IMR-90 (cell line): ENCODE results near the gene SPAG9. TPM values are rescaled to one million over a fixed set of nuclear protein-coding genes. Genes with fewer than 3 reads are reported as not detected.

Experiments
- ATAC-seq: fragments of 200-7000 bp; cut with Tn5 transposase; 2 replicates; pipeline ENCODE4 v1.9.1; 2020; ENCODE audit warnings: low read depth, mild to moderate bottlenecking, moderate library complexity
- BruUV-seq: library from RNA; stranded (reverse); fragments of 400-500 nt; replicated peaks from 2 replicates; lab custom pipeline; 2021; lab: Mats Ljungman, UMichigan
- CTCF ChIA-PET: fragments of 300-600 bp; formaldehyde crosslinking; extraction: SDS; loops from one replicate; lab custom pipeline; 2021; ENCODE audit warnings: antibody characterized with exemption; lab: Yijun Ruan, JAX
- POLR2A ChIA-PET: fragments of 300-600 bp; sonication (Branson Sonifier 250); formaldehyde crosslinking; loops from one replicate; lab custom pipeline; 2022; ENCODE audit warnings: antibody characterized with exemption; ENCODE audit not compliant: unreplicated experiment; lab: Charles Lee
- DNase-seq: peaks from one replicate; pipeline ENCODE4 v3.0.0; 2013
- H2AFZ ChIP-seq: replicated peaks from 2 replicates; pipeline ENCODE3; 2013; ENCODE audit warnings: low read length, mild to moderate bottlenecking; ENCODE audit not compliant: poor library complexity
- H2AK5ac ChIP-seq: 2 replicates; pipeline ENCODE4 v1.6.1; 2013; ENCODE audit warnings: low read depth, low read length, inconsistent platforms
- H2AK9ac ChIP-seq: replicated peaks from 2 replicates; pipeline ENCODE3; 2013; ENCODE audit warnings: mild to moderate bottlenecking, low read depth, low read length, moderate library complexity; ENCODE audit not compliant: poor library complexity
- H2BK120ac ChIP-seq: 2 replicates; pipeline ENCODE4 v1.6.1; 2013; ENCODE audit warnings: low read depth, low read length, inconsistent platforms
- H2BK15ac ChIP-seq: 3 replicates; pipeline ENCODE4 v1.6.1; 2013; ENCODE audit warnings: low read depth, low read length, inconsistent platforms
- H2BK20ac ChIP-seq: 2 replicates; pipeline ENCODE4 v1.6.1; 2013; ENCODE audit warnings: low read depth, mild to moderate bottlenecking, inconsistent platforms, low read length, moderate library complexity
- H2BK5ac ChIP-seq: 2 replicates; pipeline ENCODE4 v1.6.1; 2013; ENCODE audit warnings: mild to moderate bottlenecking, low read depth, low read length, inconsistent platforms; ENCODE audit not compliant: poor library complexity, severe bottlenecking
- H3K14ac ChIP-seq: replicated peaks from 2 replicates; pipeline ENCODE4 v1.6.1; 2013; ENCODE audit warnings: low read depth, low read length, inconsistent platforms
- H3K18ac ChIP-seq: 2 replicates; pipeline ENCODE4 v1.6.1; 2013; ENCODE audit warnings: low read depth, low read length, control low read depth
- H3K23ac ChIP-seq: 2 replicates; pipeline ENCODE4 v1.6.1; 2013; ENCODE audit warnings: low read depth, low read length, inconsistent platforms
- H3K27ac ChIP-seq: 2 replicates; pipeline ENCODE4 v1.5.1; 2013; ENCODE audit warnings: mild to moderate bottlenecking, control low read depth, low read length; ENCODE audit not compliant: insufficient read depth
- H3K27me3 ChIP-seq: 2 replicates; pipeline ENCODE4 v1.6.1; 2013; ENCODE audit warnings: low read length; ENCODE audit not compliant: control insufficient read depth, insufficient read depth
- H3K36me3 ChIP-seq: 2 replicates; pipeline ENCODE4 v1.6.1; 2013; ENCODE audit warnings: low read length, mixed read lengths; ENCODE audit not compliant: control insufficient read depth, insufficient read depth
- H3K4ac ChIP-seq: 2 replicates; pipeline ENCODE4 v1.6.1; 2013; ENCODE audit warnings: low read depth, low read length, inconsistent platforms
- H3K4me1 ChIP-seq: 2 replicates; pipeline ENCODE4 v1.6.1; 2013; ENCODE audit warnings: low read length, mixed read lengths; ENCODE audit not compliant: control insufficient read depth, insufficient read depth
- H3K4me2 ChIP-seq: 2 replicates; pipeline ENCODE4 v1.6.1; 2013; ENCODE audit warnings: low read depth, mild to moderate bottlenecking, control low read depth, low read length, moderate library complexity
- H3K4me3 ChIP-seq: 2 replicates; pipeline ENCODE4 v1.5.1; 2013; ENCODE audit warnings: low read depth, mild to moderate bottlenecking, control low read depth, low read length, moderate library complexity; ENCODE audit not compliant: insufficient read depth
- H3K56ac ChIP-seq: 2 replicates; pipeline ENCODE4 v1.6.1; 2013; ENCODE audit warnings: low read length, inconsistent platforms; ENCODE audit not compliant: insufficient read depth; ENCODE audit errors: extremely low read depth
- H3K79me1 ChIP-seq, 2 experiments: 2 replicates each; pipeline ENCODE4 v1.6.1; 2013; ENCODE audit warnings: low read length in 2 of 2, inconsistent platforms in 1 of 2, low read depth in 1 of 2
- H3K9ac ChIP-seq: 2 replicates; pipeline ENCODE4 v1.6.1; 2013; ENCODE audit warnings: low read depth, low read length, control low read depth
- H3K9me1 ChIP-seq: 2 replicates; pipeline ENCODE4 v1.6.1; 2013; ENCODE audit warnings: low read length, inconsistent platforms; ENCODE audit not compliant: insufficient read depth
- H3K9me3 ChIP-seq: 2 replicates; pipeline ENCODE4 v1.6.1; 2013; ENCODE audit warnings: low read length; ENCODE audit not compliant: control insufficient read depth, insufficient read depth
- H4K20me1 ChIP-seq: 2 replicates; pipeline ENCODE4 v1.6.1; 2013; ENCODE audit warnings: low read length, inconsistent platforms; ENCODE audit not compliant: insufficient read depth
- H4K5ac ChIP-seq: 2 replicates; pipeline ENCODE4 v1.6.1; 2013; ENCODE audit warnings: mild to moderate bottlenecking, low read depth, low read length, control low read depth
- H4K8ac ChIP-seq, 2 experiments: 2 replicates each; pipeline ENCODE4 v1.6.1; 2013; ENCODE audit warnings: low read depth in 2 of 2, low read length in 2 of 2, control low read depth in 1 of 2, inconsistent platforms in 1 of 2
- H4K91ac ChIP-seq: 2 replicates; pipeline ENCODE4 v1.6.1; 2013; ENCODE audit warnings: low read depth, low read length, inconsistent platforms; ENCODE audit not compliant: insufficient read depth
- CHD1 ChIP-seq: IDR thresholded peaks from 2 replicates; pipeline ENCODE4 v1.6.1; 2012; ENCODE audit warnings: low read depth, low read length, improper control_type of control experiment
- MAZ ChIP-seq: IDR thresholded peaks from 2 replicates; pipeline ENCODE4 v1.6.1; 2012; ENCODE audit warnings: low read depth, mild to moderate bottlenecking, low read length, improper control_type of control experiment, moderate library complexity, borderline replicate concordance
- RAD21 ChIP-seq: IDR thresholded peaks from 2 replicates; pipeline ENCODE4 v1.6.1; 2012; ENCODE audit warnings: low read length, improper control_type of control experiment
- WGBS, 2 experiments: methylation state at CpG; one replicate each; pipeline versions ENCODE4 v1.1.5 to v1.1.7; 2013; ENCODE audit warnings: missing lambda C conversion rate in 2 of 2; ENCODE audit not compliant: insufficient read length in 1 of 2; ENCODE audit errors: extremely low coverage in 2 of 2; 5-methylcytosine and 5-hydroxymethylcytosine counted together
- dilution Hi-C: fragments of 300-500 bp; cut with HindIII; formaldehyde crosslinking; loops from one replicate; pipeline ENCODE4 v1.14.3; 2018; ENCODE audit warnings: low sequenced_read_pairs; ENCODE audit not compliant: unreplicated experiment
- in situ Hi-C: fragments of 300-500 bp; cut with MboI; formaldehyde crosslinking; loops from 3 replicates; pipeline ENCODE4 v1.14.3; 2019; ENCODE audit warnings: low sequenced_read_pairs, inconsistent platforms, mixed read lengths
- intact Hi-C: fragments of 100-400 bp; cut with micrococcal nuclease; formaldehyde crosslinking; loops from 2 replicates; pipeline ENCODE4 v1.10.0; 2022
- polyA plus RNA-seq, 3 experiments: library from polyadenylated mRNA; depleted of rRNA; stranded (reverse); fragments of >200 nt; gene quantifications; 2 replicates each; pipeline ENCODE4 v1.2.3, GENCODE V29; 2012; ENCODE audit warnings: low replicate concordance in 1 of 3
- total RNA-seq: library from RNA; depleted of rRNA; stranded (reverse); fragments of >200 nt; gene quantifications from 2 replicates; pipeline ENCODE4 v1.2.3, GENCODE V29; 2012
- TF ChIP-seq, protein P1 (sequence below): fragments of 150-350 bp; IDR thresholded peaks from 2 replicates; pipeline ENCODE4 v1.6.1; 2016; ENCODE audit warnings: low read depth, mild to moderate bottlenecking, low read length, moderate library complexity, borderline replicate concordance
- TF ChIP-seq, protein P2 (sequence below): conservative IDR thresholded peaks from 2 replicates; pipeline ENCODE4 v1.5.1; 2012; ENCODE audit warnings: mild to moderate bottlenecking, low read depth, low read length, improper control_type of control experiment

The SPAG9 gene
- total and polyA plus RNA-seq, 2 of the 4 experiments (the other 2 are of a cell fraction), result 26.7 to 75.5 TPM

DNA sequence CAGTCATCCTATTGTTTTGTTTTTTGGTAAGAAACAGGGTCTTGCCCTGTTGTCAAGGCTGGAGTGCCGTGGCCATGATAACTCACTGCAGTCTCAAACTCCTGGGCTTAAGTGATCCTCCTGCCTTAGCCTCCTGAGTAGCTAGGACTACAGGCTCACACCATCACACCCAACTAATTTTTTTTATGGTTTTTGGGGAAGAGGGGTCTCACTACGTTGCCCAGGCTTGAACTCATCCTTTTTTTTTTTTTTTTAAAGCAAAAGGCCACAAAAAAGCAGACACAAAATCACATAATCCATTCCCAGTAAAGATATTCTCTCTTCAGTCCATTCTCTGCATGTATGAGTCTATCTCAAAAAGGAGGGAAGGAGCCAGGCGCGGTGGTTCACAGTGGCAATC, 5.5 kb downstream of the SPAG9 start:
- dilution Hi-C loops, result no loop called here
- Histone ChIP-seq H3K27me3 (no peaks in the 10 kb centered on the region), H2BK5ac (no peak overlapping the region), H3K9me1 (peaks cover 10% of the 10 kb centered on the region; the same call in 1 of the 2 replicates), H3K9me3 (no peaks in the 10 kb centered on the region), H3K79me1 (peaks cover 28 to 68% of the 10 kb centered on the region in 2 experiments), H2AK9ac (no peak overlapping the region), H3K56ac (no peak overlapping the region), H3K4ac (no peak overlapping the region), H4K20me1 (peaks cover 52% of the 10 kb centered on the region), H3K14ac (no peak overlapping the region), H3K9ac (no peak overlapping the region), H3K27ac (no peak overlapping the region), H4K5ac (no peak overlapping the region), H3K23ac (no peak overlapping the region), H2AFZ (no peak overlapping the region), H2BK20ac (no peak overlapping the region), H3K4me2 (no peak overlapping the region), H3K4me3 (no peak overlapping the region), H2BK120ac (no peak overlapping the region), H2AK5ac (no peak overlapping the region), H2BK15ac (no peak overlapping the region), H4K8ac (no peak overlapping the region), H3K4me1 (peaks cover 7% of the 10 kb centered on the region), H4K91ac (no peak overlapping the region), H3K18ac (no peak overlapping the region), H3K36me3 (no peaks in the 10 kb centered on the region)
- ChIA-PET POLR2A (no interaction called here), CTCF (no interaction called here)
- intact Hi-C loops, result loop anchor here (10.0 kb wide), 1 partner anchor 250 kb away; the partner anchor contains the start of gene TOB1
- ATAC-seq (no peak), DNase-seq (no peak)
- in situ Hi-C loops, result no loop called here
- WGBS, 2 experiments, result no CpG with 5 or more reads among the region's 4 CpGs
- TF ChIP-seq, protein P1, sequence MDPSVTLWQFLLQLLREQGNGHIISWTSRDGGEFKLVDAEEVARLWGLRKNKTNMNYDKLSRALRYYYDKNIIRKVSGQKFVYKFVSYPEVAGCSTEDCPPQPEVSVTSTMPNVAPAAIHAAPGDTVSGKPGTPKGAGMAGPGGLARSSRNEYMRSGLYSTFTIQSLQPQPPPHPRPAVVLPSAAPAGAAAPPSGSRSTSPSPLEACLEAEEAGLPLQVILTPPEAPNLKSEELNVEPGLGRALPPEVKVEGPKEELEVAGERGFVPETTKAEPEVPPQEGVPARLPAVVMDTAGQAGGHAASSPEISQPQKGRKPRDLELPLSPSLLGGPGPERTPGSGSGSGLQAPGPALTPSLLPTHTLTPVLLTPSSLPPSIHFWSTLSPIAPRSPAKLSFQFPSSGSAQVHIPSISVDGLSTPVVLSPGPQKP, result no peak
- TF ChIP-seq, protein P2, sequence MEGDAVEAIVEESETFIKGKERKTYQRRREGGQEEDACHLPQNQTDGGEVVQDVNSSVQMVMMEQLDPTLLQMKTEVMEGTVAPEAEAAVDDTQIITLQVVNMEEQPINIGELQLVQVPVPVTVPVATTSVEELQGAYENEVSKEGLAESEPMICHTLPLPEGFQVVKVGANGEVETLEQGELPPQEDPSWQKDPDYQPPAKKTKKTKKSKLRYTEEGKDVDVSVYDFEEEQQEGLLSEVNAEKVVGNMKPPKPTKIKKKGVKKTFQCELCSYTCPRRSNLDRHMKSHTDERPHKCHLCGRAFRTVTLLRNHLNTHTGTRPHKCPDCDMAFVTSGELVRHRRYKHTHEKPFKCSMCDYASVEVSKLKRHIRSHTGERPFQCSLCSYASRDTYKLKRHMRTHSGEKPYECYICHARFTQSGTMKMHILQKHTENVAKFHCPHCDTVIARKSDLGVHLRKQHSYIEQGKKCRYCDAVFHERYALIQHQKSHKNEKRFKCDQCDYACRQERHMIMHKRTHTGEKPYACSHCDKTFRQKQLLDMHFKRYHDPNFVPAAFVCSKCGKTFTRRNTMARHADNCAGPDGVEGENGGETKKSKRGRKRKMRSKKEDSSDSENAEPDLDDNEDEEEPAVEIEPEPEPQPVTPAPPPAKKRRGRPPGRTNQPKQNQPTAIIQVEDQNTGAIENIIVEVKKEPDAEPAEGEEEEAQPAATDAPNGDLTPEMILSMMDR, result no peak
- TF ChIP-seq RAD21 (no peak), CHD1 (no peak), MAZ (no peak)
- no TSS peak for BruUV-seq
